Measurements from ENCODE around the gene BLTP3A. TPM values are rescaled to one million over a fixed set of nuclear protein-coding genes. Genes with fewer than 3 reads are reported as not detected.

BLTP3A gene
- total and polyA plus RNA-seq, 2 of the 8 experiments (the other 6 are each of a cell fraction or from before 2014, with no cell fraction given), result 8.5 to 17.2 TPM

DNA sequence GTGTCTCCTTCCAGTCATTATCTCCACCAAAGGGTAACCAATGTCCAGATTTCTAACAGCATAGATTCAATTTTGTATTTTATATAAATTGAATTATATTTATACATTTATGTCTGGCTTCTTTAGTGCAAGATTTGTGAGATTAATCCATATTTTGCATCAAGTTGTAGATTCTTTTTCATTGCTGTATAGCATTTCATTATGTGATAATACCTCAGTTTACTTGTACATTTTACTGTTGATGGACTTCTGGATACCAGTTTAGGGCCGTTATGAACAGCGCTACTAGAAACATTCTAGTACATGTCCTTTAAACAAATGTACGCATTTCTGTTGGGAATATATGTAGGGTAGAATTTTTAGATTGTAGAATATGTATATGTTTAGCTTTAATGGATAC lies 6.2 kb downstream of the BLTP3A start (continued):
- TF ChIP-seq CHD7 (IDR thresholded peaks at IDR 0.05; ENCODE audit: insufficient replicate concordance, low read length) (no peak), NANOG (IDR thresholded peaks at IDR 0.05; ENCODE audit: insufficient read depth, low read depth, low read length, poor library complexity, severe bottlenecking) (no peak), CEBPB (IDR thresholded peaks at IDR 0.05; ENCODE audit: low read depth, low read length) (no peak), USF2 (IDR thresholded peaks at IDR 0.05; ENCODE audit: low read length) (no peak), KDM4A (IDR thresholded peaks at IDR 0.05; ENCODE audit: low read depth, low read length, severe bottlenecking) (no peak), SP2 (IDR thresholded peaks at IDR 0.05; ENCODE audit: low read length) (no peak), BRCA1 (IDR thresholded peaks at IDR 0.05; ENCODE audit: low read depth, low read length) (no peak), RAD21 (IDR thresholded peaks at IDR 0.05 in 1 of 2, conservative IDR thresholded peaks at IDR 0.05 in 1 of 2; ENCODE audit: low read depth in 2 of 2, low read length in 2 of 2) (no peak), ASH2L (IDR thresholded peaks at IDR 0.05; ENCODE audit: low read length) (no peak)
- TF ChIP-seq, protein P1, sequence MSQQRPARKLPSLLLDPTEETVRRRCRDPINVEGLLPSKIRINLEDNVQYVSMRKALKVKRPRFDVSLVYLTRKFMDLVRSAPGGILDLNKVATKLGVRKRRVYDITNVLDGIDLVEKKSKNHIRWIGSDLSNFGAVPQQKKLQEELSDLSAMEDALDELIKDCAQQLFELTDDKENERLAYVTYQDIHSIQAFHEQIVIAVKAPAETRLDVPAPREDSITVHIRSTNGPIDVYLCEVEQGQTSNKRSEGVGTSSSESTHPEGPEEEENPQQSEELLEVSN (IDR thresholded peaks at IDR 0.05), result no peak

All from H1 (cell line).